Limb (tissue), 2 donors: ENCODE results near the gene TLR7.

Experiments
- DNase-seq, 2 donors: peaks; one replicate each; pipeline ENCODE4 v3.0.0-alpha.2; 2016; ENCODE audit errors: extremely low spot score in 2 of 2

Gene TLR7

GRCh38 chrX:12891171-12891570, 24.3 kb downstream of the TLR7 start:
- no peak for DNase-seq

GRCh38 chrX:12891915-12892506, 25.1 kb downstream of the TLR7 start:
- DNase-seq, result no peak

- no peak for DNase-seq
Observed at GRCh38 chrX:12892716-12893115, 25.8 kb downstream of the TLR7 start.

- DNase-seq, result peak; percentile 6 to 37
Observed at GRCh38 chrX:12894074-12895030, 27.5 kb downstream of the TLR7 start.

GRCh38 chrX:12895866-12896265, 29.0 kb downstream of the TLR7 start:
- DNase-seq, result no peak

GRCh38 chrX:12896935-12897334, 30.1 kb downstream of the TLR7 start:
- no peak for DNase-seq

DNA sequence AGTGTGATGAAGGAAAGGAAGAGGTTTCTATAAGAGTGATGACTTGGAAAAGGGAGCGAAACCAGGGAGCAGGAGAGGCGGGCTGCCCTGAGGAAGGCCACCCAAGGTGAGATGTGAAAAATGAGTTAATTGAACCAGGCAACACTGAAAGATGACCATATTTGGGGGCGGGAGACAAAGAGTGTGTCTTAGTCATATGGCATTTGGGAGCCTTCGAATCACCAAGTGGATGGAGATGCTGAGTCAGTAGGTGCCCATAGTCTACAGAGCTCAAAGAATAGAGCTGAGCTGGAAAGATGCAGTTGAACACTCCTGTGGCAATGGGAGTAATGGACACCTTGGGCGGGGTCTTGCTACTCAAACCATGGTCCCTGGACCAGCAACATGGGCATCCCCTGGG, 31.2 kb downstream of the TLR7 start:
- no peak for DNase-seq

GRCh38 chrX:12899506-12899905, 32.6 kb downstream of the TLR7 start:
- DNase-seq, result no peak

DNA sequence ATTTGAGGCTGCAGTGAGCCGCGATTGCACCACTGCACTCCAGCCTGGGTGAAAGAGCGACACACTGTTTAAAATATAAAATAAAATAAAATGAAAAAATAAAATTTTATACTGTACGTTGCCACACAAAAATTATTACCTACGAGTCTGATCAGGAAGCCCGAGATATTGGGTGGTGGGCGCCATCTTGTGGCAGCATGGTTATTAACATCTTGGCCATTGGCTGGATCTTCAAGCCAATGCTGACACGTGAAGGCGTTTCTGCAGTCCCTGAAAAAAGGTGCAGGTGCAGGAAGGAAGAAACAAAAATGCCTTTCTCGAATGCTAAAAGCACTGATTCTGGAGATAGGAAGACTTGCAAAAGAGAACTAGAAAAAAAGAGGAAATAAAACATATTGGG, 34.6 kb downstream of the TLR7 start:
- peak; percentile 26 to 57 for DNase-seq

GRCh38 chrX:12903646-12904045, 36.8 kb downstream of the TLR7 start:
- no peak for DNase-seq

DNA sequence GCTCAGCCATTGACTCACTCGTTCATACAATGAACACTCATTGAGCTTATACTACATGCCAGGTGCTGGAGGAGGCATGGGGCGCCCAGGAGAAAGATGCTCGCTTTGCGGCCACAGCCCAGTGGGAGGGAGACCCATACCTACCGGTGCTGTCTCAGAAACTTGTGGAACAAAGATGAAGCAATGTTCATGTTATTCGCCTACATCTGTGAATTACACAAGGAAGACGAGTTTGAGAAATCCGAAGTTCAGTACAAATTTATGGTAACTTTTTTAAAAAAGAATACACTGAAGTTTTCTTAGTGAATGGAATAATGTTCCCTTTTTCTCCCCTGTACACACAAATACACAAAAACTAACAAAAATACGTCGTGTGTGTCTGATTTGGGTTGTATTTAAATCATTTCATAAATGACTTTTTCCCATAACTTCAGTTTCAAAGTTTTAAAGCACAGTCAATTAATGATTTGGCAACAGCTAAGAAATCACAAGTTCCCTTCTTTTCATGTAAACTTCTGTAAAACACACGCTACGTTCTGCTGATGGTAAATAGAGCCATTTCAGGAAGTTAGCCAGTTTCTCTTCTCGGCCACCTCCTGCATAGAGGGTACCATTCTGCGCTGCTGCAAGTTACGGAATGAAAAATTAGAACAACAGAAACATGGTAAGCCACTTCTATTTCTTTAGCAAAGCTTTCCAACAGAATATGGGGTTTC, 39.3 kb downstream of the TLR7 start, which contains the start of gene TLR8:
Gene TLR8 (plus strand): TSS at position 575 of the 716 bp plus-strand sequence. CDS start 87 bp downstream, at position 662.
- DNase-seq, result no peak

DNA sequence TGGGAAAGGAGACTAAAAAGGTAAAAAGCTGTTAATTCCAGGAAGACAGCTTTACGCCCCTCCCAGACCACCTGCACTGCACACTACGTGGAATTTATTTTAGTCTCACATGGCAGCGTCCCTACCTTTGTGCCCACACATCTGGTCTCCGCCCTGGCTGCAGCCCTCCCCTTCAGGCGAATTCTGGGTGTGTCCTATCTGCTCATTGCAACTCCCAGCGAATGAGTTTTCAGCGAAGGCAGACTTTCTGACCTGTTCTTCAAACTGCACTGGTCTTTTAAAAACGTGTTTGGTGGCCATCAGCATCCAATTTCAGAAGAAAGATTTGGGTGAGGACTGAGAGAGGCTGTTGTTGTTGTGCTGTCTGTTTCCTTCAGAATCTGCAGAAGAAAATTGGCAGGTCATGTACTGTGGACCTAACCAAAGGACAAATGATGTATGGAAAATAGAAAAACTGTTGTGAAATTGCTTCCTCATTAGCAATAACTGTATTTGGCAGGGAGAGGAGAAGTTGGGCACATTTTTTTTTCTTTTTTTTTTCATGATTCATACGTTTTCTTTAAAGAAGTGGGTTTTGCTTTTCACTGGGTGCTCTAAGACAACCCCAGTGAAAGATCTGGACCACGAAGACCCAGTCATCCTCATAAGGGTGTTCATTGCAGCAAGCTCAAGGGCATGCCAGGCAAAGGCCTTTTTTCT, 43.7 kb downstream of the TLR7 start:
- no peak for DNase-seq

GRCh38 chrX:12911122-12911470, 44.2 kb downstream of the TLR7 start:
- no peak for DNase-seq

DNA sequence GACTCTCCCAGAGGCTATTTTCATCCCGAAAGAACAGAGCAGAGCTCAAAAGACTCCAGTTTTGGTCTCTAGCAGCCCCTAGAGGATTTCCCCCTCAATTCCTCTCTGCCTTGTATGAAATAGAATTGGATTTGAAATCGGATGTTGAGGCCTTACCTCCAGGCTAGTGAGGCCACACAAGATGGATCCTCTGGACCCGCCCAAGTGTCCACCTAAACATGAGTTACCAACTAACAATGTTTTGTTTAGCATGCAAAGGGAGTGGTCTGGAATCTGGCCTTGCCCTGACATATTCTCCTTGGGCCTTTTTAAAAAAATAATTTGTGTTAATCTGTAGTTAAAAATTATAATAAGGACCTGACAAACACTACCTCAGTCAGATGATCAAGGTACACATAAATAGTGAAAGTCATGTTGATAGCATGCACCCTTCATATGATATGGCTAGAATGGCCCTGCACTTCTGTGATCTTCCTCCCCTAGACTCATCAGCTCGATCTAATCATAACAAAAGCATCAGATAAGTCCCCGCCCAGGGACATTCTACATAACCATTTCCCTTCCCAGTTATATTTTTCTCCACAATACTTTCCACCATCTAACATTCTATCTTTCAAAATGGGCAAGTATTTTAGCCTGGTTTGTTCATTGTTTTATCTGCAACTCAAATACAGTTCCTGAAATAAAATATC, 46.1 kb downstream of the TLR7 start:
- DNase-seq, result no peak

GRCh38 chrX:12917753-12918152, 50.9 kb downstream of the TLR7 start:
- no peak for DNase-seq

GRCh38 chrX:12919051-12919450, 52.2 kb downstream of the TLR7 start:
- no peak for DNase-seq

DNA sequence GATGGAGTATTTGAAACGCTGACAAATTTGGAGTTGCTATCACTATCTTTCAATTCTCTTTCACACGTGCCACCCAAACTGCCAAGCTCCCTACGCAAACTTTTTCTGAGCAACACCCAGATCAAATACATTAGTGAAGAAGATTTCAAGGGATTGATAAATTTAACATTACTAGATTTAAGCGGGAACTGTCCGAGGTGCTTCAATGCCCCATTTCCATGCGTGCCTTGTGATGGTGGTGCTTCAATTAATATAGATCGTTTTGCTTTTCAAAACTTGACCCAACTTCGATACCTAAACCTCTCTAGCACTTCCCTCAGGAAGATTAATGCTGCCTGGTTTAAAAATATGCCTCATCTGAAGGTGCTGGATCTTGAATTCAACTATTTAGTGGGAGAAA, 52.7 kb downstream of the TLR7 start:
- DNase-seq, result no peak

DNA sequence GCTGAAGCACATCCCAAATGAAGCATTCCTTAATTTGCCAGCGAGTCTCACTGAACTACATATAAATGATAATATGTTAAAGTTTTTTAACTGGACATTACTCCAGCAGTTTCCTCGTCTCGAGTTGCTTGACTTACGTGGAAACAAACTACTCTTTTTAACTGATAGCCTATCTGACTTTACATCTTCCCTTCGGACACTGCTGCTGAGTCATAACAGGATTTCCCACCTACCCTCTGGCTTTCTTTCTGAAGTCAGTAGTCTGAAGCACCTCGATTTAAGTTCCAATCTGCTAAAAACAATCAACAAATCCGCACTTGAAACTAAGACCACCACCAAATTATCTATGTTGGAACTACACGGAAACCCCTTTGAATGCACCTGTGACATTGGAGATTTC, 54.1 kb downstream of the TLR7 start:
- no peak for DNase-seq

- no peak for DNase-seq
Observed at GRCh38 chrX:12921886-12922598, 55.2 kb downstream of the TLR7 start.

- no peak for DNase-seq
Observed at GRCh38 chrX:12922599-12922919, 55.7 kb downstream of the TLR7 start.

DNA sequence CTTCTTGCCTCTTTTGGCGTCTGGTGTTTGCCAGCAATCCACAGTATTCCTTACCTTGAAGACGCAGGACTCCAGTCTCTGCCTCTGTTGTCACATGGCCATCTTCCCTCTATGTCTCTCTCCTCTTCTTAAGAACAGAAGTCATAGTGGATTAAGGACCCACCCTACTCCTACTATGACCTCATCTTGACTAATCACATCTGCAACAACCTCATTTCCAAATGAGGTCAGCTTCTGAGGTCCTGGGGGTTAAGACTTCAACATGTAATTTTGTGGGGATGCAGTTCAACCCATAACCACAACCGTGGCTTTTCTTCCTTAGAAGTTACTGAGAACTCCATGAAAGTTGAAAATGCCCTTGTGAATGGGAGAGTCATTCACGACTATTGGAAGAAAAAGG, 62.8 kb downstream of the TLR7 start:
- DNase-seq, result no peak
